ENCODE data around the gene FIP1L1. TPM values are rescaled to one million over a fixed set of nuclear protein-coding genes. Genes with fewer than 3 reads are reported as not detected.
A peak's percentile ranks its signal among the peaks of the same experiment; 100 is the strongest.

FIP1L1 gene
- total and polyA plus RNA-seq, 2 of the 4 experiments (the other 2 are of a cell fraction), result 31.1 to 37.5 TPM

- no CpG with 5 or more reads among the region's 8 CpGs for WGBS, 2 experiments (ENCODE audit: extremely low coverage in 2 of 2, insufficient read length in 1 of 2)
- intact Hi-C loops (cut with micrococcal nuclease) (loop anchor here (5.0 kb wide), 3 partner anchors 348 to 988 kb away; no protein-coding TSS in a partner anchor), in situ Hi-C loops (cut with MboI; ENCODE audit: low sequenced_read_pairs) (loop anchor here (5.0 kb wide), 1 partner anchor 862 kb away; the partner anchor contains the start of gene PDGFRA), dilution Hi-C loops (cut with HindIII; ENCODE audit: low sequenced_read_pairs, unreplicated experiment) (no loop called here)
- H3K27me3 ChIP-seq (ENCODE audit: control insufficient read depth, insufficient read depth, low read length), result no peaks in the 10 kb centered on the region
- H2BK120ac ChIP-seq (ENCODE audit: low read depth, low read length), result peak overlapping the region; percentile 40; the same call in 1 of the 2 replicates
- no peak overlapping the region for H3K18ac ChIP-seq (ENCODE audit: low read depth, low read length)
- peak overlapping the region; percentile 57 for H3K27ac ChIP-seq (ENCODE audit: insufficient read depth, low read length)
- peak overlapping the region; percentile 98 for H2AFZ ChIP-seq (replicated peaks; ENCODE audit: low read length, poor library complexity)
- peak overlapping the region; percentile 52 for H3K4ac ChIP-seq (ENCODE audit: low read depth, low read length)
- ChIA-PET POLR2A (ENCODE audit: unreplicated experiment) (no interaction called here), CTCF (no interaction called here)
- H3K14ac ChIP-seq (replicated peaks; ENCODE audit: low read depth, low read length), result peak overlapping the region; percentile 66
- H4K20me1 ChIP-seq (ENCODE audit: insufficient read depth, low read length), result no peaks in the 10 kb centered on the region
- no peaks in the 10 kb centered on the region for H3K9me3 ChIP-seq (ENCODE audit: control insufficient read depth, insufficient read depth, low read length)
- peak overlapping the region; percentile 40; the same call in 1 of the 2 replicates for H4K91ac ChIP-seq (ENCODE audit: insufficient read depth, low read depth, low read length)
- H2BK20ac ChIP-seq (ENCODE audit: low read depth, low read length), result no peak overlapping the region
- ATAC-seq (ENCODE audit: low read depth) (peak; percentile 55), DNase-seq (peak; percentile 27)
- H4K8ac ChIP-seq (ENCODE audit: low read depth in 2 of 2, low read length in 2 of 2), result peak overlapping the region; percentile 87 to 98; a peak in 3 of 4 replicates
- H2BK5ac ChIP-seq (ENCODE audit: low read depth, low read length, poor library complexity, severe bottlenecking), result no peak overlapping the region
- peak overlapping the region; percentile 95 for H2AK9ac ChIP-seq (replicated peaks; ENCODE audit: low read depth, low read length, poor library complexity)
- peak overlapping the region; percentile 44; the same call in 1 of the 2 replicates for H3K56ac ChIP-seq (ENCODE audit: extremely low read depth, insufficient read depth, low read length)
- peak overlapping the region; percentile 97 for H3K4me2 ChIP-seq (ENCODE audit: low read depth, low read length)
- TF ChIP-seq USF2 (IDR thresholded peaks at IDR 0.05; ENCODE audit: low read depth, low read length) (no peak), POLR2A (IDR thresholded peaks at IDR 0.05; ENCODE audit: low read depth, low read length) (no peak), RAD21 (IDR thresholded peaks at IDR 0.05; ENCODE audit: low read length) (no peak), CEBPB (IDR thresholded peaks at IDR 0.05; ENCODE audit: low read depth, low read length) (no peak), MAZ (IDR thresholded peaks at IDR 0.05; ENCODE audit: borderline replicate concordance, low read depth, low read length) (no peak), CHD1 (IDR thresholded peaks at IDR 0.05; ENCODE audit: low read depth, low read length) (no peak), CTCF (conservative IDR thresholded peaks at IDR 0.05; ENCODE audit: low read depth, low read length) (no peak), NFE2L2 (IDR thresholded peaks at IDR 0.05; ENCODE audit: low read depth, low read length) (no peak), FOS (IDR thresholded peaks at IDR 0.05; ENCODE audit: low read depth, low read length) (no peak), ELK1 (IDR thresholded peaks at IDR 0.05; ENCODE audit: borderline replicate concordance, low read depth, low read length) (no peak), MXI1 (IDR thresholded peaks at IDR 0.05; ENCODE audit: borderline replicate concordance, low read depth, low read length) (no peak), RCOR1 (IDR thresholded peaks at IDR 0.05; ENCODE audit: insufficient replicate concordance, low read length) (no peak), BHLHE40 (IDR thresholded peaks at IDR 0.05; ENCODE audit: low read depth, low read length) (no peak), SMC3 (IDR thresholded peaks at IDR 0.05; ENCODE audit: low read depth, low read length) (no peak), RFX5 (IDR thresholded peaks at IDR 0.05; ENCODE audit: low read depth, low read length) (no peak), MAFK (IDR thresholded peaks at IDR 0.05; ENCODE audit: low read depth, low read length) (no peak)
- no peak overlapping the region for H4K5ac ChIP-seq (ENCODE audit: low read depth, low read length)
- peaks cover 14 to 31% of the 10 kb centered on the region in 2 experiments for H3K79me1 ChIP-seq (ENCODE audit: low read depth in 1 of 2, low read length in 2 of 2)
- H3K4me3 ChIP-seq (ENCODE audit: insufficient read depth, low read depth, low read length), result peak overlapping the region; percentile 79
- peak overlapping the region; percentile 71 for H3K9ac ChIP-seq (ENCODE audit: low read depth, low read length)
- peak overlapping the region; percentile 90 for H3K23ac ChIP-seq (ENCODE audit: low read depth, low read length)
- peak overlapping the region; percentile 74; the same call in 1 of the 3 replicates for H2BK15ac ChIP-seq (ENCODE audit: low read depth, low read length)
- H3K36me3 ChIP-seq (ENCODE audit: control insufficient read depth, insufficient read depth, low read length), result peaks cover 2% of the 10 kb centered on the region; the same call in 1 of the 2 replicates
- H2AK5ac ChIP-seq (ENCODE audit: low read depth, low read length), result peak overlapping the region; percentile 66; the same call in 1 of the 2 replicates
- BruUV-seq (replicated peaks), result no TSS peak
- H3K9me1 ChIP-seq (ENCODE audit: insufficient read depth, low read length), result peaks cover 3% of the 10 kb centered on the region; the same call in 1 of the 2 replicates
- 0 out of 2 replicates have a peak, but pooled peaks cover 3% of the 10 kb centered on the region for H3K4me1 ChIP-seq (ENCODE audit: control insufficient read depth, insufficient read depth, low read length)
Observed at GRCh38 chr4:53365121-53365485, 12.3 kb upstream of the FIP1L1 start.
